DMS153 (cell line): ENCODE data around the gene NXPH2.

Source experiments
- DNase-seq: peaks from one replicate; lab custom pipeline; 2025; lab: John Stamatoyannopoulos, UW

Gene NXPH2

GRCh38 chr2:138637061-138637460 lies 143.1 kb downstream of the NXPH2 start:
- DNase-seq, result no peak

GRCh38 chr2:138633049-138633448 lies 147.1 kb downstream of the NXPH2 start:
- DNase-seq, result no peak

- no peak for DNase-seq
These were observed 148.0 kb downstream of the NXPH2 start for GRCh38 chr2:138632066-138632620.

- DNase-seq, result no peak
These were observed 150.0 kb downstream of the NXPH2 start for GRCh38 chr2:138630164-138630563.

- no peak for DNase-seq
These were observed 154.0 kb downstream of the NXPH2 start for GRCh38 chr2:138626148-138626547.

- DNase-seq, result no peak
These were observed 157.6 kb downstream of the NXPH2 start for GRCh38 chr2:138622613-138623012.

GRCh38 chr2:138621139-138621538 lies 159.1 kb downstream of the NXPH2 start:
- DNase-seq, result no peak

GRCh38 chr2:138620431-138620830 lies 159.8 kb downstream of the NXPH2 start:
- no peak for DNase-seq
